ENCODE data around the gene PCP2. TPM values are rescaled to one million over a fixed set of nuclear protein-coding genes. Genes with fewer than 3 reads are reported as not detected.

The PCP2 gene
- polyA plus RNA-seq, 6 donors from 2014 or later, result 0.64 to 0.76 (median 0.70) TPM; not detected in 2

- peaks cover 31 to 44% (median 31%) of the 10 kb centered on the region in 3 donors for H3K4me1 Mint-ChIP-seq
- no peak overlapping the region for H3K4me3 Mint-ChIP-seq
- H3K27ac Mint-ChIP-seq, result no peak overlapping the region
- no peaks in the 10 kb centered on the region for H3K27me3 Mint-ChIP-seq
- H3K9me3 Mint-ChIP-seq, result peaks cover 0 to 1% (median 0%) of the 10 kb centered on the region in 7 donors
- DNase-seq, result no peak
- ATAC-seq (ENCODE audit: low read depth in 2 of 2), result no peak
- peaks cover 0 to 18% of the 10 kb centered on the region in 2 donors for H3K36me3 Mint-ChIP-seq
These were observed 8.1 kb upstream of the PCP2 start for GRCh38 chr19:7641290-7642276.

GRCh38 chr19:7640803-7641202, 7.3 kb upstream of the PCP2 start:
- Mint-ChIP-seq H3K27ac (peak overlapping the region in 1 of 6 donors; percentile 38), H3K4me1 (peaks cover 29 to 52% (median 37%) of the 10 kb centered on the region in 3 donors), H3K4me3 (peak overlapping the region in 1 of 8 donors; percentile 86), H3K9me3 (peaks cover 0 to 1% (median 0%) of the 10 kb centered on the region in 7 donors), H3K36me3 (peaks cover 0 to 14% of the 10 kb centered on the region in 2 donors), H3K27me3 (no peaks in the 10 kb centered on the region)
- no peak for ATAC-seq (ENCODE audit: low read depth in 2 of 2)
- DNase-seq, result no peak

- no peak for ATAC-seq (ENCODE audit: low read depth in 2 of 2)
- no peak for DNase-seq
- Mint-ChIP-seq H3K4me3 (peak overlapping the region in 4 of 8 donors; percentile 45 to 86 (median 66)), H3K27ac (peak overlapping the region in 2 of 6 donors; percentile 1 to 70), H3K4me1 (peaks cover 26 to 57% (median 39%) of the 10 kb centered on the region in 3 donors), H3K27me3 (no peaks in the 10 kb centered on the region), H3K9me3 (peaks cover 0 to 1% (median 0%) of the 10 kb centered on the region in 7 donors), H3K36me3 (peaks cover 0 to 9% of the 10 kb centered on the region in 2 donors)
These were observed 6.4 kb upstream of the PCP2 start for GRCh38 chr19:7639863-7640348.

- no peaks in the 10 kb centered on the region for H3K27me3 Mint-ChIP-seq
- H3K36me3 Mint-ChIP-seq, result peaks cover 0 to 9% of the 10 kb centered on the region in 2 donors
- H3K27ac Mint-ChIP-seq, result peak overlapping the region in 5 of 6 donors; percentile 38 to 95 (median 76)
- DNase-seq (no peak), ATAC-seq (ENCODE audit: low read depth in 2 of 2) (no peak)
- peak overlapping the region in 7 of 8 donors; percentile 32 to 86 (median 45) for H3K4me3 Mint-ChIP-seq
- H3K9me3 Mint-ChIP-seq, result peaks cover 0 to 1% (median 0%) of the 10 kb centered on the region in 7 donors
- peaks cover 35 to 61% (median 39%) of the 10 kb centered on the region in 3 donors for H3K4me1 Mint-ChIP-seq
These were observed 5.4 kb upstream of the PCP2 start for GRCh38 chr19:7638802-7639465.

GRCh38 chr19:7637374-7638256, 4.1 kb upstream of the PCP2 start:
- ATAC-seq (ENCODE audit: low read depth in 2 of 2) (peak; percentile 13 to 15), DNase-seq (no peak)
- H3K4me3 Mint-ChIP-seq, result peak overlapping the region; percentile 82 to 94 (median 88)
- H3K4me1 Mint-ChIP-seq, result peaks cover 36 to 68% (median 44%) of the 10 kb centered on the region in 3 donors
- peak overlapping the region; percentile 61 to 98 (median 94) for H3K27ac Mint-ChIP-seq
- H3K9me3 Mint-ChIP-seq, result peaks cover 0 to 1% (median 0%) of the 10 kb centered on the region in 7 donors
- no peaks in the 10 kb centered on the region for H3K27me3 Mint-ChIP-seq
- peaks cover 0 to 9% of the 10 kb centered on the region in 2 donors for H3K36me3 Mint-ChIP-seq

GRCh38 chr19:7636691-7637373, 3.3 kb upstream of the PCP2 start, which contains the start of gene STXBP2:
TSS of gene STXBP2 (plus strand) at chr19:7637110. CDS start at chr19:7637150, 40 bp downstream.
- H3K4me3 Mint-ChIP-seq, result peak within 1 kb of the TSS; percentile 82 to 94 (median 88)
- ATAC-seq (ENCODE audit: low read depth in 2 of 2), result peak; percentile 94 to 96
- peaks cover 0 to 9% of the 10 kb centered on the region in 2 donors for H3K36me3 Mint-ChIP-seq
- peak; percentile 89 for DNase-seq
- H3K27me3 Mint-ChIP-seq, result no peaks in the 10 kb centered on the region
- peaks cover 0 to 1% (median 0%) of the 10 kb centered on the region in 7 donors for H3K9me3 Mint-ChIP-seq
- H3K4me1 Mint-ChIP-seq, result peaks cover 38 to 70% (median 44%) of the 10 kb centered on the region in 3 donors
- H3K27ac Mint-ChIP-seq, result peak within 1 kb of the TSS; percentile 87 to 98 (median 94)

- H3K9me3 Mint-ChIP-seq, result peaks cover 0 to 1% (median 0%) of the 10 kb centered on the region in 7 donors
- ATAC-seq (ENCODE audit: low read depth in 2 of 2) (no peak), DNase-seq (no peak)
- peak overlapping the region; percentile 82 to 94 (median 88) for H3K4me3 Mint-ChIP-seq
- H3K27ac Mint-ChIP-seq, result peak overlapping the region in 5 of 6 donors; percentile 90 to 98 (median 95)
- H3K27me3 Mint-ChIP-seq, result no peaks in the 10 kb centered on the region
- H3K36me3 Mint-ChIP-seq, result peaks cover 0 to 9% of the 10 kb centered on the region in 2 donors
- H3K4me1 Mint-ChIP-seq, result peaks cover 41 to 76% (median 44%) of the 10 kb centered on the region in 3 donors
These were observed 2.8 kb upstream of the PCP2 start for GRCh38 chr19:7636317-7636690.

GRCh38 chr19:7635670-7636069, 2.2 kb upstream of the PCP2 start:
- Mint-ChIP-seq H3K36me3 (peaks cover 0 to 9% of the 10 kb centered on the region in 2 donors), H3K27ac (peak overlapping the region in 4 of 6 donors; percentile 38 to 95 (median 92)), H3K4me3 (peak overlapping the region; percentile 69 to 91 (median 86)), H3K27me3 (no peaks in the 10 kb centered on the region), H3K4me1 (peaks cover 43 to 77% (median 48%) of the 10 kb centered on the region in 3 donors), H3K9me3 (peaks cover 0 to 1% (median 0%) of the 10 kb centered on the region in 7 donors)
- ATAC-seq (ENCODE audit: low read depth in 2 of 2) (no peak), DNase-seq (no peak)

- ATAC-seq (ENCODE audit: low read depth in 2 of 2), result no peak
- Mint-ChIP-seq H3K9me3 (no peaks in the 10 kb centered on the region), H3K27me3 (no peaks in the 10 kb centered on the region), H3K4me3 (peak overlapping the region in 4 of 8 donors; percentile 8 to 62 (median 58)), H3K27ac (peak overlapping the region in 2 of 6 donors; percentile 73 to 99), H3K4me1 (peaks cover 53 to 77% (median 56%) of the 10 kb centered on the region in 3 donors), H3K36me3 (peaks cover 0 to 11% of the 10 kb centered on the region in 2 donors)
- DNase-seq, result no peak
These were observed 947 bp downstream of the PCP2 start for GRCh38 chr19:7632340-7633203.

GRCh38 chr19:7631577-7631976, 1.9 kb downstream of the PCP2 start:
- H3K4me1 Mint-ChIP-seq, result peaks cover 56 to 77% (median 56%) of the 10 kb centered on the region in 3 donors
- peak overlapping the region in 6 of 8 donors; percentile 24 to 70 (median 48) for H3K4me3 Mint-ChIP-seq
- H3K27ac Mint-ChIP-seq, result peak overlapping the region in 3 of 6 donors; percentile 38 to 99 (median 42)
- H3K27me3 Mint-ChIP-seq, result no peaks in the 10 kb centered on the region
- DNase-seq (no peak), ATAC-seq (ENCODE audit: low read depth in 2 of 2) (no peak)
- H3K36me3 Mint-ChIP-seq, result peaks cover 0 to 11% of the 10 kb centered on the region in 2 donors
- no peaks in the 10 kb centered on the region for H3K9me3 Mint-ChIP-seq
